OCI-LY1 (cell line): ENCODE data around the gene PLEKHA6.

Experiments used
- H2AFZ ChIP-seq: fragments of 200-600 bp; sonication (generic), shearing (Covaris generic); 2 replicates; pipeline ENCODE4 v1.6.0; 2014; ENCODE audit warnings: antibody characterized with exemption, mild to moderate bottlenecking, low read length
- H3F3A ChIP-seq: fragments of 200-600 bp; sonication (generic), shearing (Covaris generic); 2 replicates; pipeline ENCODE4 v1.6.0; 2014; ENCODE audit warnings: mild to moderate bottlenecking, antibody characterized with exemption, low read length, moderate library complexity; ENCODE audit not compliant: insufficient read depth
- H3K27ac ChIP-seq: fragments of 200-600 bp; sonication (generic); 2 replicates; pipeline ENCODE4 v1.5.1; 2014; ENCODE audit warnings: low read length, mixed run types, mild to moderate bottlenecking, low read depth; ENCODE audit not compliant: poor library complexity, severe bottlenecking
- H3K27me3 ChIP-seq: fragments of 200-600 bp; sonication (generic); 2 replicates; pipeline ENCODE4 v1.6.0; 2014; ENCODE audit warnings: antibody characterized with exemption, mild to moderate bottlenecking, low read length, moderate library complexity; ENCODE audit not compliant: insufficient read depth
- H3K36me3 ChIP-seq: fragments of 200-600 bp; sonication (generic); 2 replicates; pipeline ENCODE4 v1.6.1; 2014; ENCODE audit warnings: mild to moderate bottlenecking, antibody characterized with exemption, low read length, moderate library complexity, mixed read lengths; ENCODE audit not compliant: insufficient read depth
- H3K4me1 ChIP-seq: fragments of 200-600 bp; sonication (generic); 2 replicates; pipeline ENCODE4 v1.5.1; 2014; ENCODE audit warnings: mild to moderate bottlenecking, low read length, moderate library complexity; ENCODE audit not compliant: insufficient read depth, severe bottlenecking
- H3K4me2 ChIP-seq: fragments of 200-600 bp; sonication (generic), shearing (Covaris generic); 2 replicates; pipeline ENCODE4 v1.6.1; 2014; ENCODE audit warnings: low read length
- H3K4me3 ChIP-seq: fragments of 200-600 bp; sonication (generic); 2 replicates; pipeline ENCODE4 v1.5.1; 2014; ENCODE audit warnings: low read length, low read depth, mild to moderate bottlenecking, mixed read lengths; ENCODE audit not compliant: poor library complexity, severe bottlenecking
- H3K79me2 ChIP-seq: fragments of 200-600 bp; shearing (Covaris generic); 2 replicates; pipeline ENCODE4 v1.6.1; 2016; ENCODE audit warnings: mixed run types, low read length, mixed read lengths; ENCODE audit not compliant: insufficient read depth
- H3K9ac ChIP-seq: fragments of 200-600 bp; sonication (generic), shearing (Covaris generic); 2 replicates; pipeline ENCODE4 v1.6.1; 2014; ENCODE audit warnings: mild to moderate bottlenecking, low read length, mixed read lengths
- H3K9me2 ChIP-seq: fragments of 200-600 bp; sonication (generic), shearing (Covaris generic); 2 replicates; pipeline ENCODE4 v1.6.1; 2014; ENCODE audit warnings: low read depth, mild to moderate bottlenecking, low read length, mixed read lengths
- H3K9me3 ChIP-seq: fragments of 200-600 bp; shearing (Covaris generic); 2 replicates; pipeline ENCODE4 v1.6.1; 2014; ENCODE audit warnings: low read length, mixed read lengths
- H4K20me1 ChIP-seq: fragments of 200-600 bp; sonication (generic), shearing (Covaris generic); 2 replicates; pipeline ENCODE4 v1.6.0; 2016; ENCODE audit warnings: mild to moderate bottlenecking, low read length; ENCODE audit not compliant: insufficient read depth
- CTCF ChIP-seq: fragments of 200-600 bp; sonication (generic), shearing (Covaris generic); IDR thresholded peaks from 2 replicates; pipeline ENCODE4 v1.5.1; 2017; ENCODE audit warnings: mild to moderate bottlenecking, antibody characterized with exemption, low read length, moderate library complexity, mixed read lengths
- EZH2 ChIP-seq: fragments of 200-600 bp; sonication (generic), shearing (Covaris generic); IDR thresholded peaks from 2 replicates; pipeline ENCODE4 v1.8.0; 2017; ENCODE audit warnings: borderline replicate concordance, mixed run types, mild to moderate bottlenecking, antibody characterized with exemption, low read length, moderate library complexity, mixed read lengths

The PLEKHA6 gene

GRCh38 chr1:204338997-204339396, 20.7 kb downstream of the PLEKHA6 start:
- no peaks in the 10 kb centered on the region for H3K79me2 ChIP-seq
- no peaks in the 10 kb centered on the region for H4K20me1 ChIP-seq
- no peaks in the 10 kb centered on the region for H3F3A ChIP-seq
- no peaks in the 10 kb centered on the region; the same call in 1 of the 2 replicates for H3K27me3 ChIP-seq
- H3K27ac ChIP-seq = no peak overlapping the region
- no peak overlapping the region for H3K9ac ChIP-seq
- no peak overlapping the region for H3K4me3 ChIP-seq
- no peaks in the 10 kb centered on the region for H3K9me3 ChIP-seq
- TF ChIP-seq CTCF (no peak), EZH2 (no peak)
- H3K9me2 ChIP-seq = no peaks in the 10 kb centered on the region
- H3K36me3 ChIP-seq = no peaks in the 10 kb centered on the region
- no peak overlapping the region for H2AFZ ChIP-seq
- no peak overlapping the region for H3K4me2 ChIP-seq
- no peaks in the 10 kb centered on the region for H3K4me1 ChIP-seq

DNA sequence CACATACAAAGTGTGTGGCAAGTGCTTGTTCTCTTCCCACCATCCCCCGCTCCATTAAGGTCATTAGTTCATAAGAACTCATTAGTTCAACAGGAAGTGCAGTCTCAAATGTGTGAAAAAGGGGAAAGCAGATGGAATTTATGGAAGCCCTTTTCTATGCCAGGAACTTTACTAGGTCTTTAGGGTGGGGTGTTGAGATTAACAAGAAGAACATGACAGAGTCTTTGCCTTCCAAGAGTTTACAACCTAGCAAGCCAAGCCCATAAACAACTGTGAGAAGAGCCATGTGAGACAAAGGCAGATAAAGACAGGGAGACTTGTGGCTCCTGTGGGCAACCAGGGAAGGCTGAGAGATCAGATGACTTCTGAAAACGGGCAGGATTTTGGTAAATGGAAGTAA, 21.4 kb downstream of the PLEKHA6 start:
- no peaks in the 10 kb centered on the region for H3K9me3 ChIP-seq
- no peaks in the 10 kb centered on the region; the same call in 1 of the 2 replicates for H3K27me3 ChIP-seq
- no peak overlapping the region for H3K4me3 ChIP-seq
- no peaks in the 10 kb centered on the region for H3K9me2 ChIP-seq
- H3K27ac ChIP-seq = no peak overlapping the region
- no peak overlapping the region for H3K9ac ChIP-seq
- H3K4me2 ChIP-seq = no peak overlapping the region
- H3F3A ChIP-seq = no peaks in the 10 kb centered on the region
- no peaks in the 10 kb centered on the region for H3K4me1 ChIP-seq
- no peaks in the 10 kb centered on the region for H4K20me1 ChIP-seq
- H3K36me3 ChIP-seq = no peaks in the 10 kb centered on the region
- no peaks in the 10 kb centered on the region for H3K79me2 ChIP-seq
- TF ChIP-seq EZH2 = no peak
- no peak for TF ChIP-seq CTCF
- no peak overlapping the region for H2AFZ ChIP-seq

- H3K36me3 ChIP-seq = no peaks in the 10 kb centered on the region
- H3K9ac ChIP-seq = no peak overlapping the region
- no peak overlapping the region for H3K4me3 ChIP-seq
- H3K4me2 ChIP-seq = no peak overlapping the region
- no peaks in the 10 kb centered on the region for H3K9me2 ChIP-seq
- no peak overlapping the region for H2AFZ ChIP-seq
- H3K27me3 ChIP-seq = no peaks in the 10 kb centered on the region; the same call in 1 of the 2 replicates
- no peaks in the 10 kb centered on the region for H3K79me2 ChIP-seq
- no peaks in the 10 kb centered on the region for H3K9me3 ChIP-seq
- no peak for TF ChIP-seq EZH2
- no peak for TF ChIP-seq CTCF
- no peaks in the 10 kb centered on the region for H4K20me1 ChIP-seq
- H3F3A ChIP-seq = no peaks in the 10 kb centered on the region
- no peak overlapping the region for H3K27ac ChIP-seq
- no peaks in the 10 kb centered on the region for H3K4me1 ChIP-seq
Observed at GRCh38 chr1:204337583-204337982, 22.1 kb downstream of the PLEKHA6 start.
